ENCODE results near the gene CNTN5.

The CNTN5 gene

GRCh38 chr11:100105255-100105981 lies 1084.7 kb downstream of the CNTN5 start:
- H3K36me3 ChIP-seq, result no peaks in the 10 kb centered on the region
- H3K4me3 ChIP-seq (ENCODE audit: low read depth, low read length), result no peak overlapping the region
- no peaks in the 10 kb centered on the region for H3K4me1 ChIP-seq
- no peak for TF ChIP-seq CTCF (IDR thresholded peaks at IDR 0.05; ENCODE audit: low read depth, low read length)
- H3K27me3 ChIP-seq, result no peaks in the 10 kb centered on the region
- no peaks in the 10 kb centered on the region for H3K9me3 ChIP-seq
- no peak for DNase-seq

DNA sequence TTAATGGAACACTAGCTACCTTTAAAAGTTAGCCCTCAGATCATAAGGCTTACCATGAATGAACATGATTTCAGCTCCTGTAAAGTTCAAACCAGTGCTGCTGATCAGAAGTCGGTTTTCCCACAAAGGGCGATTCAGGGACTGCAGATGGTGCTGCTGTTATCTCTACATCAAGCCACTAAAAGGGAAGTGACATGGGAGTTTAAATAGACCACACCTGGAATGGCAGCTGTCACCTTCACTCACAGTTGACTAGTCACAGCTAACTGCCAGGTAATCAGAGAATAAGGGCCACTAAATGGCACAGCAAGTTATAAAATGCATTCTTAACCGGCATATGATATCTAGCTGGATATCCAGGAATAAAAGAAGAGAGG lies 1085.2 kb downstream of the CNTN5 start:
- DNase-seq, result no peak
- TF ChIP-seq CTCF (IDR thresholded peaks at IDR 0.05; ENCODE audit: low read depth, low read length), result no peak
- no peaks in the 10 kb centered on the region for H3K27me3 ChIP-seq
- H3K4me3 ChIP-seq (ENCODE audit: low read depth, low read length), result no peak overlapping the region
- no peaks in the 10 kb centered on the region for H3K9me3 ChIP-seq
- no peaks in the 10 kb centered on the region for H3K36me3 ChIP-seq
- H3K4me1 ChIP-seq, result no peaks in the 10 kb centered on the region

DNA sequence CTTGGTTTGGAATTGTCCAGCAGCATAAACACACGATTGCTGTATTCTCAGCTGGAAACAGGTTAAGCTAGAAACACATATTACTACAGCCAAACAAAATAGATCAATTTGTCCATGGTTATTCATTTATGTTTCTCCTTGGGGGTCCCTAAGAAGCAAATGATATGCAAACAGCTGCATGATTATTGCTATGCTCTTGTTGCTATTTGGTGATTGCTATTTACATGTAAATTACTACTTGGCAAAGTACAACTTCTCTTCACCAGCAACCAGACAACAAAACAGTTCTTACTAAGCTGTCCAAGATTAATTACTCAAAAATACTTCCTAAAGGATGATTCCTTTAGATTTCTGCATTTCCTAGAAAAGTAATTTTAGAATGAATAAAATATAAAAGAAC lies 1098.4 kb downstream of the CNTN5 start:
- no peaks in the 10 kb centered on the region for H3K36me3 ChIP-seq
- no peaks in the 10 kb centered on the region for H3K9me3 ChIP-seq
- DNase-seq, result no peak
- no peak for TF ChIP-seq CTCF (IDR thresholded peaks at IDR 0.05; ENCODE audit: low read depth, low read length)
- H3K27me3 ChIP-seq, result no peaks in the 10 kb centered on the region
- no peaks in the 10 kb centered on the region for H3K4me1 ChIP-seq
- no peak overlapping the region for H3K4me3 ChIP-seq (ENCODE audit: low read depth, low read length)

- no peaks in the 10 kb centered on the region for H3K4me1 ChIP-seq
- no peaks in the 10 kb centered on the region for H3K36me3 ChIP-seq
- H3K27me3 ChIP-seq, result no peaks in the 10 kb centered on the region
- H3K4me3 ChIP-seq (ENCODE audit: low read depth, low read length), result no peak overlapping the region
- DNase-seq, result no peak
- no peak for TF ChIP-seq CTCF (IDR thresholded peaks at IDR 0.05; ENCODE audit: low read depth, low read length)
- no peaks in the 10 kb centered on the region for H3K9me3 ChIP-seq
Observed at GRCh38 chr11:100133114-100133513, 1112.4 kb downstream of the CNTN5 start.

- Histone ChIP-seq H3K4me3 (ENCODE audit: low read depth, low read length) (no peak overlapping the region), H3K9me3 (no peaks in the 10 kb centered on the region), H3K36me3 (no peaks in the 10 kb centered on the region), H3K4me1 (no peaks in the 10 kb centered on the region), H3K27me3 (no peaks in the 10 kb centered on the region)
- no peak for TF ChIP-seq CTCF (IDR thresholded peaks at IDR 0.05; ENCODE audit: low read depth, low read length)
- no peak for DNase-seq
Observed at GRCh38 chr11:100141201-100141600, 1120.5 kb downstream of the CNTN5 start.

- no peaks in the 10 kb centered on the region for H3K27me3 ChIP-seq
- no peak for DNase-seq
- H3K4me3 ChIP-seq (ENCODE audit: low read depth, low read length), result no peak overlapping the region
- no peak for TF ChIP-seq CTCF (IDR thresholded peaks at IDR 0.05; ENCODE audit: low read depth, low read length)
- no peaks in the 10 kb centered on the region for H3K9me3 ChIP-seq
- H3K36me3 ChIP-seq, result no peaks in the 10 kb centered on the region
- H3K4me1 ChIP-seq, result no peaks in the 10 kb centered on the region
Observed at GRCh38 chr11:100151944-100152343, 1131.2 kb downstream of the CNTN5 start.

Measured in BE2C (cell line).